Measurements from ENCODE around the gene IFNA10.
"Not testable (repeated sequence)": the region's sequence is repeated elsewhere in the genome, so short reads cannot be mapped to it uniquely, and the experiment has no call there.

DNA sequence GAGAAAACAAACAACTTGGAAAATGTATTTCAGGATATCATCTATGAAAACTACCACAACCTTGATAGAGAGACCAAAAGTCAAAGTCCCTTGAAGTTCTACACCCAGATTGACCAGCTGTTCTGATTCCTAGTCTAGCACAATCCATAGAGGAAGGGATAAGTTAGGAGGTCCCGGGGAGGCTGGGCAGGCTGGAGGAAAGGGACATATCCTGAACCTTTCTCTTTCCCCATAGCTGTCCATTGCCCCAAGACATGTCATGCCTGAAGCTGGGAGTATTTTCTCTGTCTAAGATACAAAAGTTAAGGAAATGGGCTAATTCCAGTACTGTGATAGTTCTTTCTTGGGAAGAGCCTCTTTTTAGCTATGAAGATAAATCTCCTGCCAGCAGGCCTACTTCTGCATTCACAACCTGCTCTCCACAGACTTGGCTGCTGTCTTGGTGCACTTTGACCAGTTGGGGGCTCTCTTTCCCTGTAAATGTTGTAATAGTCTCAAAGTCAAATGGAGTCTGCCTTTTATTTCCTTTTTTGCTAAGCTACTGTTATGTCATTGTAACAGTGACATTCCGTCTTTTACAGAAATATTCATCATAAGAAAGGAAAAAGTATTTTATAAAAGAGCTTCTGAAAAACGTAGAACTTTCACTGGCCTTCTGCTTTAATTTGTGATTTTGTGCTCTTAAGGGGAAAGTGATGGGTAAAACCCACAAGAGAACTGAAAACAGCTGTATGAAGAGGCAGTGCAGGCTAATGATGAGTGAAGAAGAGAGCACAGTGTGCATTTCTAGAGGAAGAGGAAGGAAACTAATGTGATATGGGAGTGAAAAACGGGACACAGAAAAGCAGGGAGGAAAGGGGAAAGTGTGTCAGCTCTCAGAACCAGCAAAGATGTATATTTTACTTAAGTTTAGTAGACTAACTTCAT is 23.9 kb downstream of the IFNA10 start:
- TF ChIP-seq SIX5 (IDR thresholded peaks at IDR 0.05; ENCODE audit: borderline replicate concordance in 1 of 2, insufficient read depth in 1 of 2, low read depth in 1 of 2, low read length in 2 of 2); STAT5B (CRISPR knock-in tag; IDR thresholded peaks at IDR 0.05); EZH2 (IDR thresholded peaks at IDR 0.05; ENCODE audit: borderline replicate concordance, low read depth, low read length); NCOA1 (IDR thresholded peaks at IDR 0.05; ENCODE audit: low read depth): not testable (repeated sequence)
- TF ChIP-seq, protein P1, sequence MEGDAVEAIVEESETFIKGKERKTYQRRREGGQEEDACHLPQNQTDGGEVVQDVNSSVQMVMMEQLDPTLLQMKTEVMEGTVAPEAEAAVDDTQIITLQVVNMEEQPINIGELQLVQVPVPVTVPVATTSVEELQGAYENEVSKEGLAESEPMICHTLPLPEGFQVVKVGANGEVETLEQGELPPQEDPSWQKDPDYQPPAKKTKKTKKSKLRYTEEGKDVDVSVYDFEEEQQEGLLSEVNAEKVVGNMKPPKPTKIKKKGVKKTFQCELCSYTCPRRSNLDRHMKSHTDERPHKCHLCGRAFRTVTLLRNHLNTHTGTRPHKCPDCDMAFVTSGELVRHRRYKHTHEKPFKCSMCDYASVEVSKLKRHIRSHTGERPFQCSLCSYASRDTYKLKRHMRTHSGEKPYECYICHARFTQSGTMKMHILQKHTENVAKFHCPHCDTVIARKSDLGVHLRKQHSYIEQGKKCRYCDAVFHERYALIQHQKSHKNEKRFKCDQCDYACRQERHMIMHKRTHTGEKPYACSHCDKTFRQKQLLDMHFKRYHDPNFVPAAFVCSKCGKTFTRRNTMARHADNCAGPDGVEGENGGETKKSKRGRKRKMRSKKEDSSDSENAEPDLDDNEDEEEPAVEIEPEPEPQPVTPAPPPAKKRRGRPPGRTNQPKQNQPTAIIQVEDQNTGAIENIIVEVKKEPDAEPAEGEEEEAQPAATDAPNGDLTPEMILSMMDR (IDR thresholded peaks at IDR 0.05 in 2 of 3, conservative IDR thresholded peaks at IDR 0.05 in 1 of 3; ENCODE audit: insufficient read depth in 2 of 3, low read depth in 1 of 3, low read length in 3 of 3), result not testable (repeated sequence)
